ENCODE data around the gene NANOS2.

DNA sequence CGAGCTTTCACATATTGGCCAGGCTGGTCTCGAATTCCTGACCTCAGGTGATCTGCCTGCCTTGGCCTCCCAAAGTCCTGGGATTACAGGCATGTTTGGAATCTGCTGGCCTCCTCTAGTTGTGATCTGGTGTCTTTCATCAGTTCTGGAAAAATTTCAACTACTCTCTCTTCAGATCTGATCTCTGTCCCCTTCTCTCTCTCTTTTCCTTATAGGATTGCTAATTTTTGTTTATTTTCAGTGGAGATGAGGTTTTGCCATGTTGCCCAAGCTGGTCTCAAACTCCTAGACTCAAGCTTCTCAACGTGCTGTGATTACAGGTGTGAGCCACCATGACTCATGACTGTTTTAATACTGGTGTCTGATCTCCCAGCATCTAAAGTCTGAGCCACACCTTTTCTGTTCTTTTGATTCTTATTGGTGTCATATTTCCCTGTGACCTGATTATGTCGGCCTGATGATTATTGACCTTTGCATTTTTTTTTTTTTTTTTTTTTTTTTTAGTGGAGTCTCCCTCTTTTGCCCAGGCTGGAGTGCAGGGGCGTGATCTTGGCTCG, 10.4 kb upstream of the NANOS2 start:
- TF ChIP-seq, protein P1, sequence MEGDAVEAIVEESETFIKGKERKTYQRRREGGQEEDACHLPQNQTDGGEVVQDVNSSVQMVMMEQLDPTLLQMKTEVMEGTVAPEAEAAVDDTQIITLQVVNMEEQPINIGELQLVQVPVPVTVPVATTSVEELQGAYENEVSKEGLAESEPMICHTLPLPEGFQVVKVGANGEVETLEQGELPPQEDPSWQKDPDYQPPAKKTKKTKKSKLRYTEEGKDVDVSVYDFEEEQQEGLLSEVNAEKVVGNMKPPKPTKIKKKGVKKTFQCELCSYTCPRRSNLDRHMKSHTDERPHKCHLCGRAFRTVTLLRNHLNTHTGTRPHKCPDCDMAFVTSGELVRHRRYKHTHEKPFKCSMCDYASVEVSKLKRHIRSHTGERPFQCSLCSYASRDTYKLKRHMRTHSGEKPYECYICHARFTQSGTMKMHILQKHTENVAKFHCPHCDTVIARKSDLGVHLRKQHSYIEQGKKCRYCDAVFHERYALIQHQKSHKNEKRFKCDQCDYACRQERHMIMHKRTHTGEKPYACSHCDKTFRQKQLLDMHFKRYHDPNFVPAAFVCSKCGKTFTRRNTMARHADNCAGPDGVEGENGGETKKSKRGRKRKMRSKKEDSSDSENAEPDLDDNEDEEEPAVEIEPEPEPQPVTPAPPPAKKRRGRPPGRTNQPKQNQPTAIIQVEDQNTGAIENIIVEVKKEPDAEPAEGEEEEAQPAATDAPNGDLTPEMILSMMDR (IDR thresholded peaks at IDR 0.05), result no peak
- TF ChIP-seq POLR2AphosphoS5 (IDR thresholded peaks at IDR 0.05) (no peak), EP300 (IDR thresholded peaks at IDR 0.05) (no peak)

Data from suprapubic skin (tissue), 4 donors.